ENCODE data around the gene CHST11.

- TF ChIP-seq EZH2 (IDR thresholded peaks at IDR 0.05; ENCODE audit: borderline replicate concordance, low read length) (no peak), CTCF (conservative IDR thresholded peaks at IDR 0.05 in 1 of 2, IDR thresholded peaks at IDR 0.05 in 1 of 2; ENCODE audit: extremely low read depth in 1 of 2, insufficient read depth in 1 of 2, low read depth in 1 of 2, low read length in 2 of 2) (no peak)
These were observed 12.3 kb downstream of the CHST11 start for GRCh38 chr12:104469066-104469465.
